HepG2 (cell line): ENCODE measurements around the gene CNIH4. TPM values are rescaled to one million over a fixed set of nuclear protein-coding genes. Genes with fewer than 3 reads are reported as not detected.

Experiments
- ATAC-seq: fragments of 200-7000 bp; cut with Tn5 transposase; 3 replicates; pipeline ENCODE4 v1.9.1; 2020; ENCODE audit warnings: mild to moderate bottlenecking, moderate library complexity
- BruUV-seq: library from RNA; stranded (reverse); fragments of 400-500 nt; replicated peaks from 2 replicates; lab custom pipeline; 2021; lab: Mats Ljungman, UMichigan
- CTCF ChIA-PET: fragments of 300-600 bp; formaldehyde crosslinking; extraction: SDS; loops from one replicate; lab custom pipeline; 2021; ENCODE audit warnings: low total read pairs, inconsistent platforms, low intra/inter-chr PET ratio; lab: Yijun Ruan, JAX
- POLR2A ChIA-PET: fragments of 350-600 bp; sonication (Branson Sonifier 250); formaldehyde crosslinking; loops from one replicate; lab custom pipeline; 2020; ENCODE audit warnings: antibody characterized with exemption, inconsistent platforms; lab: Yijun Ruan, JAX
- DNase-seq: peaks from one replicate; pipeline ENCODE4 v3.0.0-alpha.2; 2015; ENCODE audit warnings: low spot score
- FAIRE-seq: peaks from 3 replicates; lab custom pipeline; 2011; peaks lifted over from hg19 to GRCh38; lab: Jason Lieb, UNC
- H2AFZ ChIP-seq: one replicate; pipeline ENCODE4 v1.6.1; 2011; ENCODE audit warnings: low read length, inconsistent platforms
- H3K27ac ChIP-seq: fragments of 300-600 bp; 3 replicates; pipeline ENCODE4 v1.8.0; 2011; ENCODE audit warnings: mixed run types, mild to moderate bottlenecking, mixed read lengths, low read length, inconsistent platforms; ENCODE audit not compliant: insufficient read depth; ENCODE audit errors: extremely low read length
- H3K27me3 ChIP-seq, 2 experiments: fragments of 200-600 bp in 1 of 2; 2 replicates in 1 of 2; 3 replicates in 1 of 2; pipeline versions ENCODE4 v1.6.0 to v1.8.0; 2011; ENCODE audit warnings: low read length in 2 of 2, mild to moderate bottlenecking in 2 of 2, moderate library complexity in 2 of 2, inconsistent platforms in 1 of 2; ENCODE audit not compliant: insufficient read depth in 2 of 2, control insufficient read depth in 1 of 2
- H3K36me3 ChIP-seq, 2 experiments: fragments of 200-600 bp in 1 of 2; replicated peaks in 1 of 2; 2 replicates in 1 of 2; 3 replicates in 1 of 2; pipeline versions ENCODE4 v1.5.1 to v1.8.0; 2011; ENCODE audit warnings: low read length in 2 of 2, inconsistent platforms in 1 of 2; ENCODE audit not compliant: insufficient read depth in 2 of 2, control insufficient read depth in 1 of 2
- H3K4me1 ChIP-seq: 2 replicates; pipeline ENCODE4 v1.5.1; 2012; ENCODE audit warnings: low read length, inconsistent platforms; ENCODE audit not compliant: insufficient read depth
- H3K4me2 ChIP-seq: 2 replicates; pipeline ENCODE4 v1.6.0; 2011; ENCODE audit warnings: low read depth, low read length, inconsistent platforms
- H3K4me3 ChIP-seq, 3 experiments: fragments of 200-600 bp in 1 of 3; sonication (generic), shearing (Covaris generic) in 1 of 3; replicated peaks in 1 of 3; 2 replicates each; pipeline ENCODE4 v1.5.1; 2011 to 2016; ENCODE audit warnings: low read length in 3 of 3, inconsistent platforms in 2 of 3, low read depth in 2 of 3, mild to moderate bottlenecking in 2 of 3, control low read depth in 1 of 3, mixed read lengths in 1 of 3; ENCODE audit not compliant: insufficient read depth in 1 of 3
- H3K79me2 ChIP-seq: one replicate; pipeline ENCODE4 v1.6.1; 2011; ENCODE audit warnings: low read length, inconsistent platforms; ENCODE audit not compliant: insufficient read depth
- H3K9ac ChIP-seq: 2 replicates; pipeline ENCODE4 v1.6.0; 2011; ENCODE audit warnings: mild to moderate bottlenecking, low read depth, low read length, inconsistent platforms; ENCODE audit not compliant: insufficient read depth
- H3K9me3 ChIP-seq: 2 replicates; pipeline ENCODE4 v1.5.1; 2012; ENCODE audit warnings: mild to moderate bottlenecking, low read length
- H4K20me1 ChIP-seq: 2 replicates; pipeline ENCODE4 v1.6.0; 2011; ENCODE audit warnings: inconsistent platforms, mild to moderate bottlenecking, low read length, moderate library complexity; ENCODE audit not compliant: insufficient read depth
- BCL6 ChIP-seq: IDR thresholded peaks from 2 replicates; pipeline ENCODE4 v1.6.1; 2016; ENCODE audit warnings: missing genetic modification reagents, missing compliant biosample characterization
- GABPB1 ChIP-seq: IDR thresholded peaks from 2 replicates; pipeline ENCODE4 v1.6.1; 2016; ENCODE audit warnings: mild to moderate bottlenecking, missing genetic modification reagents, moderate library complexity, missing compliant biosample characterization
- RXRA ChIP-seq: sonication (generic); formaldehyde crosslinking; IDR thresholded peaks from 2 replicates; pipeline ENCODE4 v1.5.1; 2020; ENCODE audit warnings: missing genetic modification reagents
- SP1 ChIP-seq, 2 experiments: fragments of 450-650 bp in 1 of 2; sonication (generic) in 1 of 2; formaldehyde crosslinking in 1 of 2; IDR thresholded peaks; 2 replicates each; pipeline versions ENCODE4 v1.4.0 to v1.6.1; 2016 to 2020; ENCODE audit warnings: missing genetic modification reagents in 1 of 2
- TBL1XR1 ChIP-seq: fragments of 150-350 bp; IDR thresholded peaks from 2 replicates; pipeline ENCODE4 v1.6.1; 2014; ENCODE audit warnings: borderline replicate concordance, low read length; ENCODE audit not compliant: partially characterized antibody
- WIZ ChIP-seq: sonication (generic); formaldehyde crosslinking; IDR thresholded peaks from 2 replicates; pipeline ENCODE4 v1.5.1; 2020; ENCODE audit warnings: mild to moderate bottlenecking, missing genetic modification reagents
- YY1 ChIP-seq: IDR thresholded peaks from 2 replicates; pipeline ENCODE4 v1.6.1; 2011; ENCODE audit warnings: low read length, low read depth, moderate library complexity, mild to moderate bottlenecking; ENCODE audit not compliant: insufficient read depth, insufficient replicate concordance
- ZFP62 ChIP-seq: sonication (generic); formaldehyde crosslinking; IDR thresholded peaks from 2 replicates; pipeline ENCODE4 v1.4.0; 2020; ENCODE audit warnings: missing genetic modification reagents
- ZNF225 ChIP-seq: sonication (generic); formaldehyde crosslinking; IDR thresholded peaks from 2 replicates; pipeline ENCODE4 v1.4.0; 2020; ENCODE audit warnings: mild to moderate bottlenecking, missing genetic modification reagents
- ZNF260 ChIP-seq: sonication (generic); formaldehyde crosslinking; IDR thresholded peaks from 2 replicates; pipeline ENCODE4 v1.4.0; 2020; ENCODE audit warnings: missing genetic modification reagents, low read depth, mild to moderate bottlenecking, borderline replicate concordance
- ZNF282 ChIP-seq: fragments of 450-650 bp; IDR thresholded peaks from 2 replicates; pipeline ENCODE4 v1.6.1; 2018; ENCODE audit not compliant: partially characterized antibody
- ZNF446 ChIP-seq: sonication (generic); formaldehyde crosslinking; IDR thresholded peaks from 2 replicates; pipeline ENCODE4 v1.5.0; 2020; ENCODE audit warnings: mild to moderate bottlenecking, missing genetic modification reagents
- ZNF501 ChIP-seq: sonication (generic); formaldehyde crosslinking; IDR thresholded peaks from 2 replicates; pipeline ENCODE4 v1.5.1; 2020; ENCODE audit warnings: mild to moderate bottlenecking, moderate library complexity, missing genetic modification reagents
- ZNF597 ChIP-seq: sonication (generic); formaldehyde crosslinking; IDR thresholded peaks from 2 replicates; pipeline ENCODE4 v1.5.0; 2020; ENCODE audit warnings: missing genetic modification reagents
- WGBS: methylation state at CpG from one replicate; pipeline ENCODE4 v1.1.6; 2017; ENCODE audit warnings: low lambda C conversion rate; 5-methylcytosine and 5-hydroxymethylcytosine counted together
- in situ Hi-C: cut with HindIII; loops from 2 replicates; pipeline ENCODE4 v1.10.0; 2017; ENCODE audit warnings: low pct_unique_long_range_greater_than_20kb; ENCODE audit not compliant: extremely low pct_ligation_motif_present
- intact Hi-C: fragments of 100-400 bp; cut with micrococcal nuclease; formaldehyde crosslinking; loops from one replicate; pipeline ENCODE4 v1.10.0; 2022; ENCODE audit not compliant: unreplicated experiment
- polyA plus RNA-seq, 8 experiments: library from polyadenylated mRNA; depleted of rRNA in 3 of 8; stranded (reverse) in 7 of 8; unstranded in 1 of 8; fragments of >200 nt; fragmentation: Illumina TruSeq in 4 of 8; extraction: Trizol in 4 of 8; gene quantifications; 2 replicates each; pipeline versions ENCODE4 v1.2.1 to v1.2.3, GENCODE V29; 2011 to 2016; ENCODE audit warnings: low read depth in 4 of 8, missing spikeins in 1 of 8, mixed read lengths in 1 of 8; ENCODE audit not compliant: insufficient read depth in 1 of 8
- total RNA-seq, 5 experiments: library from RNA; depleted of rRNA; stranded (reverse); fragments of >200 nt; fragmentation: Illumina TruSeq; extraction: Trizol; gene quantifications; 2 replicates each; pipeline ENCODE4 v1.2.3, GENCODE V29; 2016; ENCODE audit warnings: low read depth in 1 of 5
- TF ChIP-seq, protein P1 (sequence below): sonication (generic); formaldehyde crosslinking; conservative IDR thresholded peaks from 2 replicates; pipeline ENCODE4 v1.4.0; 2020; ENCODE audit warnings: missing genetic modification reagents
- TF ChIP-seq, protein P2 (sequence below): IDR thresholded peaks from 2 replicates; pipeline ENCODE4 v1.6.1; 2016; ENCODE audit warnings: control low read depth
- TF ChIP-seq, protein P3 (sequence below): sonication (generic); formaldehyde crosslinking; IDR thresholded peaks from 2 replicates; pipeline ENCODE4 v1.4.0; 2020; ENCODE audit warnings: missing genetic modification reagents
- TF ChIP-seq, protein P4 (sequence below): IDR thresholded peaks from 2 replicates; pipeline ENCODE4 v1.6.1; 2016; ENCODE audit warnings: low read depth, borderline replicate concordance

Gene CNIH4
- total and polyA plus RNA-seq, 2 of the 13 experiments (the other 11 are each of a cell fraction or from before 2014, with no cell fraction given) = 51.8 to 52.9 TPM

GRCh38 chr1:224329842-224330753, 26.6 kb upstream of the CNIH4 start, which contains the start of gene NVL:
Gene NVL, minus strand, starts transcription at chr1:224330172. Its CDS starts 45 bp downstream, at chr1:224330127.
- ATAC-seq (peak; percentile 97), DNase-seq (peak; percentile 82), FAIRE-seq (peak; percentile 51)
- intact Hi-C loops = loop anchor here (10.0 kb wide), 2 partner anchors 65 to 485 kb away; partner anchors contain the start of gene TP53BP2
- BruUV-seq = no TSS peak
- H3K36me3 ChIP-seq = no peaks in the 10 kb centered on the region
- in situ Hi-C loops = loop anchor here (5.0 kb wide), 1 partner anchor 213 kb away; no protein-coding TSS in a partner anchor
- ChIA-PET CTCF (no interaction called here), POLR2A (interaction anchor here (0.9 to 1.4 kb wide), 4 partner anchors 8 to 213 kb away, joined by 3 to 9 read pairs (median 5); no protein-coding TSS in a partner anchor)
- H3K9me3 ChIP-seq = no peaks in the 10 kb centered on the region
- peak within 1 kb of the TSS; percentile 76 to 94 (median 81) for H3K4me3 ChIP-seq
- 0% methylated on average over 28 of the region's 52 CpGs for WGBS
- H3K4me1 ChIP-seq = peaks cover 15% of the 10 kb centered on the region
- peak within 1 kb of the TSS; percentile 80 for H3K4me2 ChIP-seq
- H3K27ac ChIP-seq = peak within 1 kb of the TSS; percentile 93
- H2AFZ ChIP-seq = peak within 1 kb of the TSS; percentile 99
- peaks cover 38% of the 10 kb centered on the region for H3K79me2 ChIP-seq
- H4K20me1 ChIP-seq = no peaks in the 10 kb centered on the region
- no peaks in the 10 kb centered on the region; a peak in 1 of 5 replicates for H3K27me3 ChIP-seq
- peak within 1 kb of the TSS; percentile 91 for H3K9ac ChIP-seq
- TF ChIP-seq ZNF597 (CRISPR knock-in tag) (no peak), YY1 (peak; percentile 47), TBL1XR1 (no peak), ZNF225 (CRISPR knock-in tag) (0 out of 2 replicates have a peak, but pooled peaks have one; percentile 61), ZNF446 (no peak), ZNF501 (CRISPR knock-in tag) (peak; percentile 80), GABPB1 (CRISPR knock-in tag) (peak; percentile 91), ZFP62 (CRISPR knock-in tag) (no peak), ZNF282 (no peak), RXRA (CRISPR knock-in tag) (no peak), SP1 (IDR thresholded peaks at IDR 0.05) (no peak), SP1 (CRISPR knock-in tag; IDR thresholded peaks at IDR 0.05) (no peak), WIZ (no peak), ZNF260 (CRISPR knock-in tag) (no peak), BCL6 (CRISPR knock-in tag) (no peak)
- TF ChIP-seq, protein P1, sequence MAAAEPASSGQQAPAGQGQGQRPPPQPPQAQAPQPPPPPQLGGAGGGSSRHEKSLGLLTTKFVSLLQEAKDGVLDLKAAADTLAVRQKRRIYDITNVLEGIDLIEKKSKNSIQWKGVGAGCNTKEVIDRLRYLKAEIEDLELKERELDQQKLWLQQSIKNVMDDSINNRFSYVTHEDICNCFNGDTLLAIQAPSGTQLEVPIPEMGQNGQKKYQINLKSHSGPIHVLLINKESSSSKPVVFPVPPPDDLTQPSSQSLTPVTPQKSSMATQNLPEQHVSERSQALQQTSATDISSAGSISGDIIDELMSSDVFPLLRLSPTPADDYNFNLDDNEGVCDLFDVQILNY (CRISPR knock-in tag) = peak; percentile 53; the same call in 1 of the 2 replicates
- TF ChIP-seq, protein P2, sequence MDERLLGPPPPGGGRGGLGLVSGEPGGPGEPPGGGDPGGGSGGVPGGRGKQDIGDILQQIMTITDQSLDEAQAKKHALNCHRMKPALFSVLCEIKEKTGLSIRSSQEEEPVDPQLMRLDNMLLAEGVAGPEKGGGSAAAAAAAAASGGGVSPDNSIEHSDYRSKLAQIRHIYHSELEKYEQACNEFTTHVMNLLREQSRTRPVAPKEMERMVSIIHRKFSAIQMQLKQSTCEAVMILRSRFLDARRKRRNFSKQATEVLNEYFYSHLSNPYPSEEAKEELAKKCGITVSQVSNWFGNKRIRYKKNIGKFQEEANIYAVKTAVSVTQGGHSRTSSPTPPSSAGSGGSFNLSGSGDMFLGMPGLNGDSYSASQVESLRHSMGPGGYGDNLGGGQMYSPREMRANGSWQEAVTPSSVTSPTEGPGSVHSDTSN = no peak
- TF ChIP-seq, protein P3, sequence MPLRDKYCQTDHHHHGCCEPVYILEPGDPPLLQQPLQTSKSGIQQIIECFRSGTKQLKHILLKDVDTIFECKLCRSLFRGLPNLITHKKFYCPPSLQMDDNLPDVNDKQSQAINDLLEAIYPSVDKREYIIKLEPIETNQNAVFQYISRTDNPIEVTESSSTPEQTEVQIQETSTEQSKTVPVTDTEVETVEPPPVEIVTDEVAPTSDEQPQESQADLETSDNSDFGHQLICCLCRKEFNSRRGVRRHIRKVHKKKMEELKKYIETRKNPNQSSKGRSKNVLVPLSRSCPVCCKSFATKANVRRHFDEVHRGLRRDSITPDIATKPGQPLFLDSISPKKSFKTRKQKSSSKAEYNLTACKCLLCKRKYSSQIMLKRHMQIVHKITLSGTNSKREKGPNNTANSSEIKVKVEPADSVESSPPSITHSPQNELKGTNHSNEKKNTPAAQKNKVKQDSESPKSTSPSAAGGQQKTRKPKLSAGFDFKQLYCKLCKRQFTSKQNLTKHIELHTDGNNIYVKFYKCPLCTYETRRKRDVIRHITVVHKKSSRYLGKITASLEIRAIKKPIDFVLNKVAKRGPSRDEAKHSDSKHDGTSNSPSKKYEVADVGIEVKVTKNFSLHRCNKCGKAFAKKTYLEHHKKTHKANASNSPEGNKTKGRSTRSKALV (CRISPR knock-in tag) = peak; percentile 22; the same call in 1 of the 2 replicates
- TF ChIP-seq, protein P4, sequence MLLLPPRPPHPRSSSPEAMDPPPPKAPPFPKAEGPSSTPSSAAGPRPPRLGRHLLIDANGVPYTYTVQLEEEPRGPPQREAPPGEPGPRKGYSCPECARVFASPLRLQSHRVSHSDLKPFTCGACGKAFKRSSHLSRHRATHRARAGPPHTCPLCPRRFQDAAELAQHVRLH (CRISPR knock-in tag) = peak; percentile 19; the same call in 1 of the 2 replicates
